ENCODE results near the gene HECW1.

HECW1 gene

GRCh38 chr7:43198016-43198415 is 85.6 kb downstream of the HECW1 start:
- Histone ChIP-seq H2BK120ac (ENCODE audit: low read depth, low read length) (no peak overlapping the region), H3K56ac (ENCODE audit: low read length) (peak overlapping the region; percentile 63), H2BK5ac (ENCODE audit: low read length) (peak overlapping the region; percentile 83), H3K4me3 (ENCODE audit: low read length) (no peak overlapping the region), H3K36me3 (ENCODE audit: control insufficient read depth, insufficient read depth, low read length) (no peaks in the 10 kb centered on the region), H3K4me1 (ENCODE audit: control insufficient read depth, low read depth, low read length) (peaks cover 14% of the 10 kb centered on the region), H3K4ac (ENCODE audit: low read depth, low read length) (no peak overlapping the region), H4K8ac (ENCODE audit: low read depth, low read length) (no peak overlapping the region), H3K27me3 (ENCODE audit: insufficient read depth, low read length, poor library complexity) (no peaks in the 10 kb centered on the region), H3K27ac (ENCODE audit: low read depth, low read length) (no peak overlapping the region), H4K5ac (ENCODE audit: low read length) (no peak overlapping the region), H3K9ac (ENCODE audit: low read length) (no peak overlapping the region), H2AK5ac (ENCODE audit: low read length) (peak overlapping the region; percentile 99), H3K23ac (ENCODE audit: low read length) (peak overlapping the region; percentile 69), H3K79me2 (ENCODE audit: control insufficient read depth, insufficient read depth, low read length) (no peaks in the 10 kb centered on the region), H2BK15ac (replicated peaks; ENCODE audit: low read depth) (no peak overlapping the region), H3K4me2 (ENCODE audit: low read length) (no peak overlapping the region), H3K79me1 (ENCODE audit: low read length) (peaks cover 1% of the 10 kb centered on the region), H3K18ac (ENCODE audit: low read length) (no peak overlapping the region)
- DNase-seq = no peak
- 100% methylated on average over 5 of the region's 6 CpGs for WGBS (ENCODE audit: extremely low coverage, insufficient coverage, low lambda C conversion rate)

- Histone ChIP-seq H3K18ac (ENCODE audit: low read length) (no peak overlapping the region), H3K4me1 (ENCODE audit: control insufficient read depth, low read depth, low read length) (peaks cover 14% of the 10 kb centered on the region), H3K79me1 (ENCODE audit: low read length) (peaks cover 1% of the 10 kb centered on the region), H3K27ac (ENCODE audit: low read depth, low read length) (no peak overlapping the region), H3K79me2 (ENCODE audit: control insufficient read depth, insufficient read depth, low read length) (no peaks in the 10 kb centered on the region), H3K4me3 (ENCODE audit: low read length) (no peak overlapping the region), H3K56ac (ENCODE audit: low read length) (peak overlapping the region; percentile 63), H4K5ac (ENCODE audit: low read length) (no peak overlapping the region), H2BK120ac (ENCODE audit: low read depth, low read length) (no peak overlapping the region), H3K27me3 (ENCODE audit: insufficient read depth, low read length, poor library complexity) (no peaks in the 10 kb centered on the region), H2AK5ac (ENCODE audit: low read length) (peak overlapping the region; percentile 99), H3K4ac (ENCODE audit: low read depth, low read length) (no peak overlapping the region), H3K23ac (ENCODE audit: low read length) (no peak overlapping the region), H3K9ac (ENCODE audit: low read length) (peak overlapping the region; percentile 17), H3K4me2 (ENCODE audit: low read length) (no peak overlapping the region), H2BK5ac (ENCODE audit: low read length) (peak overlapping the region; percentile 83), H2BK15ac (replicated peaks; ENCODE audit: low read depth) (no peak overlapping the region), H4K8ac (ENCODE audit: low read depth, low read length) (no peak overlapping the region), H3K36me3 (ENCODE audit: control insufficient read depth, insufficient read depth, low read length) (no peaks in the 10 kb centered on the region)
- WGBS (ENCODE audit: extremely low coverage, insufficient coverage, low lambda C conversion rate) = no CpG with 5 or more reads among the region's 7 CpGs
- DNase-seq = peak; percentile 39
Measured at GRCh38 chr7:43198599-43199090, 86.2 kb downstream of the HECW1 start.

GRCh38 chr7:43199371-43200160 is 87.1 kb downstream of the HECW1 start:
- H3K36me3 ChIP-seq (ENCODE audit: control insufficient read depth, insufficient read depth, low read length) = no peaks in the 10 kb centered on the region
- H3K56ac ChIP-seq (ENCODE audit: low read length) = no peak overlapping the region
- no peak overlapping the region for H2BK15ac ChIP-seq (replicated peaks; ENCODE audit: low read depth)
- H3K23ac ChIP-seq (ENCODE audit: low read length) = no peak overlapping the region
- H3K4me1 ChIP-seq (ENCODE audit: control insufficient read depth, low read depth, low read length) = peaks cover 12% of the 10 kb centered on the region
- no peak overlapping the region for H4K5ac ChIP-seq (ENCODE audit: low read length)
- H4K8ac ChIP-seq (ENCODE audit: low read depth, low read length) = no peak overlapping the region
- no CpG with 5 or more reads among the region's 8 CpGs for WGBS (ENCODE audit: extremely low coverage, insufficient coverage, low lambda C conversion rate)
- no peaks in the 10 kb centered on the region for H3K79me2 ChIP-seq (ENCODE audit: control insufficient read depth, insufficient read depth, low read length)
- H3K4me3 ChIP-seq (ENCODE audit: low read length) = no peak overlapping the region
- DNase-seq = no peak
- H3K27ac ChIP-seq (ENCODE audit: low read depth, low read length) = no peak overlapping the region
- H3K79me1 ChIP-seq (ENCODE audit: low read length) = peaks cover 1% of the 10 kb centered on the region
- H3K4ac ChIP-seq (ENCODE audit: low read depth, low read length) = no peak overlapping the region
- H3K9ac ChIP-seq (ENCODE audit: low read length) = no peak overlapping the region
- no peaks in the 10 kb centered on the region for H3K27me3 ChIP-seq (ENCODE audit: insufficient read depth, low read length, poor library complexity)
- H3K18ac ChIP-seq (ENCODE audit: low read length) = no peak overlapping the region
- H2AK5ac ChIP-seq (ENCODE audit: low read length) = no peak overlapping the region
- H2BK120ac ChIP-seq (ENCODE audit: low read depth, low read length) = no peak overlapping the region
- H2BK5ac ChIP-seq (ENCODE audit: low read length) = no peak overlapping the region
- no peak overlapping the region for H3K4me2 ChIP-seq (ENCODE audit: low read length)

GRCh38 chr7:43201912-43202311 is 89.5 kb downstream of the HECW1 start:
- H3K27ac ChIP-seq (ENCODE audit: low read depth, low read length) = no peak overlapping the region
- no peak for DNase-seq
- H3K27me3 ChIP-seq (ENCODE audit: insufficient read depth, low read length, poor library complexity) = no peaks in the 10 kb centered on the region
- H4K8ac ChIP-seq (ENCODE audit: low read depth, low read length) = no peak overlapping the region
- H3K4me2 ChIP-seq (ENCODE audit: low read length) = no peak overlapping the region
- H3K79me1 ChIP-seq (ENCODE audit: low read length) = peaks cover 1% of the 10 kb centered on the region
- H2BK15ac ChIP-seq (replicated peaks; ENCODE audit: low read depth) = no peak overlapping the region
- no peak overlapping the region for H3K56ac ChIP-seq (ENCODE audit: low read length)
- H3K23ac ChIP-seq (ENCODE audit: low read length) = no peak overlapping the region
- peaks cover 12% of the 10 kb centered on the region for H3K4me1 ChIP-seq (ENCODE audit: control insufficient read depth, low read depth, low read length)
- no peak overlapping the region for H3K4ac ChIP-seq (ENCODE audit: low read depth, low read length)
- no CpG with 5 or more reads among the region's 2 CpGs for WGBS (ENCODE audit: extremely low coverage, insufficient coverage, low lambda C conversion rate)
- H3K79me2 ChIP-seq (ENCODE audit: control insufficient read depth, insufficient read depth, low read length) = no peaks in the 10 kb centered on the region
- H2BK5ac ChIP-seq (ENCODE audit: low read length) = no peak overlapping the region
- no peak overlapping the region for H2AK5ac ChIP-seq (ENCODE audit: low read length)
- H4K5ac ChIP-seq (ENCODE audit: low read length) = no peak overlapping the region
- H2BK120ac ChIP-seq (ENCODE audit: low read depth, low read length) = no peak overlapping the region
- H3K36me3 ChIP-seq (ENCODE audit: control insufficient read depth, insufficient read depth, low read length) = no peaks in the 10 kb centered on the region
- H3K4me3 ChIP-seq (ENCODE audit: low read length) = no peak overlapping the region
- H3K9ac ChIP-seq (ENCODE audit: low read length) = no peak overlapping the region
- H3K18ac ChIP-seq (ENCODE audit: low read length) = no peak overlapping the region

GRCh38 chr7:43204081-43204480 is 91.6 kb downstream of the HECW1 start:
- Histone ChIP-seq H3K23ac (ENCODE audit: low read length) (no peak overlapping the region), H3K79me1 (ENCODE audit: low read length) (no peaks in the 10 kb centered on the region), H2BK5ac (ENCODE audit: low read length) (no peak overlapping the region), H3K79me2 (ENCODE audit: control insufficient read depth, insufficient read depth, low read length) (no peaks in the 10 kb centered on the region), H3K9ac (ENCODE audit: low read length) (no peak overlapping the region), H3K4ac (ENCODE audit: low read depth, low read length) (no peak overlapping the region), H4K5ac (ENCODE audit: low read length) (no peak overlapping the region), H2BK15ac (replicated peaks; ENCODE audit: low read depth) (no peak overlapping the region), H4K8ac (ENCODE audit: low read depth, low read length) (peak overlapping the region; percentile 65), H3K4me2 (ENCODE audit: low read length) (no peak overlapping the region), H3K4me3 (ENCODE audit: low read length) (no peak overlapping the region), H2BK120ac (ENCODE audit: low read depth, low read length) (no peak overlapping the region), H2AK5ac (ENCODE audit: low read length) (no peak overlapping the region), H3K36me3 (ENCODE audit: control insufficient read depth, insufficient read depth, low read length) (no peaks in the 10 kb centered on the region), H3K56ac (ENCODE audit: low read length) (no peak overlapping the region), H3K27ac (ENCODE audit: low read depth, low read length) (no peak overlapping the region), H3K18ac (ENCODE audit: low read length) (no peak overlapping the region), H3K4me1 (ENCODE audit: control insufficient read depth, low read depth, low read length) (no peaks in the 10 kb centered on the region), H3K27me3 (ENCODE audit: insufficient read depth, low read length, poor library complexity) (no peaks in the 10 kb centered on the region)
- no CpG with 5 or more reads among the region's 1 CpG for WGBS (ENCODE audit: extremely low coverage, insufficient coverage, low lambda C conversion rate)
- no peak for DNase-seq

Data from mesendoderm (in vitro differentiated cells).